ENCODE measurements around the gene GTF3A.
A peak's percentile ranks its signal among the peaks of the same experiment; 100 is the strongest.

The GTF3A gene

DNA sequence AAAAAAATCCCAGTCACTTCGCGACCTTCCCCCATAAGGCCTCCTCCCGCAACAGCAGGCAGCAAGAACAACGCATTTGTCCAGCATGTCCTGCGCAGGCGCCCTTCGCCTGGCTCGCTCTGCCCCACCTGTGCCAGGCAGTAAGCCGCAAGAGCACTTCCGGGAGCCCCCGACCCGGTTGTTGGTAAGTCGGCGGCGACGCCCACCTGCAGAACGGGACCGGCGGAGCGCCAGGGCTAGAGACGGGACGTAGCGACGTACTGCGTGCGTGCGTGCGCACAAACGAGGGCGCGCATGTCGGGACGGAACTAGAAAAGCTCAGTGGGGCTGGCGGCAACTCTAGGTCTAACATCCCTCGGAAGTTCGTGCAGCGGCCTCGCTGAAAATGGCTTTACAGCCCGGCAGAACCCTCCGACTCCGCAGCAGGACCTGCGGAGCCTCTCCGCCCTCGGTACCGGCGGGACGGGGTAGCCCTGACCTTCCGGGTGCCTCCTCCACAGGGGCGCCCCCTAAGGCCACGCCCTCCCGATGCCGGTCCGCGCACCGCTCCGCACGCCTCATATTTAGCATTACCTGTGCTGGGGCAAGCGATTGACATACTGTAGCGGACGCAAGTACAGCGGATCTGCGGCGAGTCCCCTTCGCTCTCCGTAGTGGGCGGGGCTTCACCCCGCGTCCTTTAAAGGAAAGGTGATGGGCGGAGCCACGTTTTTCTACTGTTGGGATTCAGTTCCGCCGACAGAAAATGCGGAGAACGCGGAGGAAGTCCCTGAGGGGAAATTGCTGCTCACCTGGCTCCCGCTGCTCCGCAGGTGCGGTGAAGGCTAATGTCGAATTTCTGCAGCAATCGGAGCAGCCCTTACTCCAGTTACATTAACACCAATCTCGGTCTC is 25.8 kb downstream of the GTF3A start, which contains the start of gene MTIF3:
MTIF3 (minus strand) TSS at position 629 of the 893 bp plus-strand sequence. CDS start 10,116 bp downstream, outside the sequence.
- DNase-seq = peak; percentile 96

DNA sequence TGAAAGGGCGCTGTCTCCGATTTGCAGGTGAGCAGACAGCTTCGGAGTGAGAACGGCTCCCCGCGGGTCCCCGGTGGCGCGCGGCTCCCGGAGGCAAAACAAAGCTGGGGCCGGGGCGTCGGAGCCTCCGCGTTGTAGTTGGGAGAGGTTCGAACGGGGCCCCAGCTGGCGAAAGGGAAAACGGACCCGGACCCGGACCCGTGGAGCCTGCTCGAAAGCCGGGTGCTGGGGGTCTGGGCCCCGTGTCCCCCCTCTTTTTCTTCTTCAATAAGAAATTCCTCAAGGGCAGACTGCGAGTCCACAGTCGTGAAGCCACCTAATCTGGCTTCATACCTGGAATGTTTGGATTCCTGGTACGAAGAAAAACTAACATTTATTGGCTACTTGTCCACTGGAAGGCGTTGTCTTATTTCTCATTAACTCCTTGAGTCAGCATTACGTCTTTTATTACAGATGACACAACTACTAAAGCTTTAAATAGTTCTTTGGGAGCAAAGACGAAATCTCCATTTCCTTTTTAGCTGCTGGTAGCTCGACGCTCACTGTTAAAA is 26.6 kb downstream of the GTF3A start:
- DNase-seq = peak; percentile 40

DNA sequence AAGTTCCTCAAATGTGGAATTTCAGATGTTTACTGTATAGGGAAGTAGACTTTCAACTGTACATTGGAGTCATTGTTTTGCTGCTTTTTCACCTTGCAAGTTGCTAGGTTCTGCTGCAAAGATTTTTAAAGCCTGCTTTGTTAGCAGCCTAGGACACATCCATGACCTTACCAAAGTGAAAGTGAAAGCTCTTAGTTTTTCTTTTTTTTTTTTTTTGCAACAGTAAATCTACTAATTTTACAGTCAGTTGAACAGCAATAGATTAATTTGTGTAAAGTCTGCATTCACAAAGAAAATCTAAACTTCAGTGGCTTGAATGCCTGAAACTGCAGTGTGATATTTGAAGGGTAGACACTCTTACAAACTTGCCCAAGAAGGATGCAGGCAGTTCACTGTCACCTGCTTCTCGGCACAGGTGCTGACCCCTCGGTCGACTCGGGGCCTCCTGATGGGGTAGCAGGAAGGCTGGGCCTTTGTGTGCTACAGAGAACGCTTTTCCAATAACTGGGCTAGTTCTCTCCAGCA is 31.0 kb downstream of the GTF3A start:
- DNase-seq = peak; percentile 19

DNA sequence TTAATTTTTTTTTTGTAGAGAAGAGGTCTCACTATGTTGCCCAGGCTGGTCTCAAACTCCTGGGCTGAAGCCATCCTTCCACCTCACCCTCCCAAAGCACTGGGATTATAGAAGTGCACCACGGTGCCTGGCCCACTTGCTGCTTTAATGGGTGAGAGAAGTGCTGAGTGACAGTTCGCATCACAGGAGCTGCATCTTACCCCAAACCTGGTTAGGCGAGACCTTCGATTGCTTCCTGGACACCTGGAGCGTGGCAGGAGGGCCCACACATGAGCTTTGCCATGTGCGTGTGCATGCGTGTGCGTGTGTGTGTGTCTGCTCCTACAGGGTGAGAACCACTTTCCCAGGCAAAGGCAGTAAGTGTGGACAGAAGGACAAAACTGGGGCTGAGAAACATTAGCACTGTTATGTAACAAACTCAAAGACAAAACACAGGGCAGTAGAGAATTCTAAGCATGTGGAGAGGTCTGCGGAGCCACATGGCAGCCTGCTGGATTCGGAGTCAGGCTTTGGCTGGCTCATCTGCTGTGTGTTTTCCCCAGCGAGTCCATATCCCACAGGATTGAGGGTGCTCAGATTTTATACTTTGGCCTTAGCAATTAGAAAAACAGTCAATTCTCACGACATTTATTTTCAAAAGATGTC is 37.6 kb downstream of the GTF3A start:
- DNase-seq = no peak

DNA sequence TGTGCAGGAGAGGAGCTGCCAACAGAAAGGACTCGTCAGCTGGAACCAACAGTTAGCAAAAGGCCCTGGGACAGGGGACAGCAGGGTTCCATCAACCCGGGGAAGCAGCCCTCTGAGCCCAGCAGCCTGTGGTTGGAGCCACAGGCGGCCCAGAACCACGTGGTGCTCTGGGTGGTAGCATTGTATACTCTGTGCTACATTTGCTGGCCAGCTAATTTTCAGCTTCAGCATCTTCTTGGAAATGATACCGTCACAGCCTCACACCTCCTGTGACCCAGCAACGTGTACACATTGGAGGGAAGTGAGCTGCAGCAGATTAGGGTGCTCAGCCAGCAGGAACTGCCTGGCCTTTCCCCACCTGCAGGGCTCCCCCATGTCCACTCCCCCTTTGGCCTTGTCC is 39.1 kb downstream of the GTF3A start:
- no peak for DNase-seq

DNA sequence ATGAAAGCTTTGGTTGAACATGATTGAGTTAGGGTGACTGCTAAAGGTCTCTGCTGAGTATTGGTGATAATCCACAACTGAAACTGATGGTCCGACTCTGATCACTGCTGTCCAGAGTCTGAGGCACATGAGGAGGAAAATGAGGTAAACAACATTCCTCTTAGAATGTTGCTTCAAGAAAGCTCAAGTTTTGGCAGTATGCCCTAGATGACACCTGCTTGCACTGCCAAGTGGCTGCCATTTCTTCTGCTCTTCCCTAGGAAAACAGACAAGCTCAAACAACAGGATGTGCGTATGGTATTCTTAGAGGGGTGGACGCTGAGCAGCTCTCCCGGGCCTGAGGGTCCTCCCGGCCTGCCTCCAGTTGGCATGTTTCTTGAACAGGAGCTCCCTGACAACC is 41.2 kb downstream of the GTF3A start:
- DNase-seq = no peak

DNA sequence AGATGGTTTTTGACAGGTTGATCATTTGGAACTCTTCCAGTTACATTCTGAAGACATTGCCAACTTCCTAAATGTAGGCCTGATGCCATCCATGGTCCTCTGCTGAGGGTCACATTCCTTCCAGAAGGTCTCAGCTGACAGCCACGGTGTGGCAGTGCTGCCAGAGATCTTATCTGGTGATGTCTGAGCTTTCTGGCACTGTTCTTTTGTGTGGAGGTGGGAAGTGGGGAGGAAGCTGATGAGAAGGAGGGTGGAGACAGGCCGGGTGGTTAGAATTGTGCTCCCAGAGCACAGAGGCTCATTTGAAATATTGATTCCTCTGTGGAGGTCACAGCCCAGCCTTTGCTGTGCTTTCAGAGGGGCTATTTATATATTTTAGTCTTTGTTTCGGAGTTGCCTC is 42.1 kb downstream of the GTF3A start:
- DNase-seq = no peak

DNA sequence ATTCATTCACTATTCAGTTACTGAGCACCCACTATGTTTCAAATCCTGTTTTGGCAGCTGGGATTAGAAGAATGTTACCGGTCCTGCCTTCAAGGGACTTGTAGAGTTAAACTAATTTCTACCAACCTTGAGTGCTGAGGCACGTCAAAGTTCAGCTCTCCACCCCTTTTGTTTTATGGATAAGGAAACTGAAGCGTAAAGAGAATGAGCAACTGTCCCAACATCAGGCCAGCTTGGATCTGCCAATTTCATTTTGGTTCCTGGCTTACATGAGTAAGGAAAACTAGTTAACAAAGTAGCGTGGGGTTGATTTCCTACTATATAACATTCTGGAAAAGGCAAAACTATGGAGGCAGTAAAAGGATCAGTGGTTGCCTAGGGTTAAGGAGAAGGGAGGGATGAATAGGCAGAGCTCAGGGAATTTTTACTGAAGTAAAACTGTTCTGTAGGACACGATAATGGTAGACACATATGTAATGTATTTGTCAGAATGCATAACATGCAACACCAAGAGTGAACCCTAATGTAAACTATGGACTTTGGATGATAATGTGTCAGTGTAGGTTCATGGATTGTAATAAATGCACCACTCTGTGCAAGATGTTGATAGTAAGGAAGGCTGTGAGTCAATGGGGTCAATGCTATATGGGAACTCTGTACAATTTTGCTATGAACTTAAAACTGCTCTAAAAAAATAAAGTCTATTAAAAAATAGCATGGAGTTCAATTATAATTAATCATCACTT is 45.8 kb downstream of the GTF3A start:
- no peak for DNase-seq

DNA sequence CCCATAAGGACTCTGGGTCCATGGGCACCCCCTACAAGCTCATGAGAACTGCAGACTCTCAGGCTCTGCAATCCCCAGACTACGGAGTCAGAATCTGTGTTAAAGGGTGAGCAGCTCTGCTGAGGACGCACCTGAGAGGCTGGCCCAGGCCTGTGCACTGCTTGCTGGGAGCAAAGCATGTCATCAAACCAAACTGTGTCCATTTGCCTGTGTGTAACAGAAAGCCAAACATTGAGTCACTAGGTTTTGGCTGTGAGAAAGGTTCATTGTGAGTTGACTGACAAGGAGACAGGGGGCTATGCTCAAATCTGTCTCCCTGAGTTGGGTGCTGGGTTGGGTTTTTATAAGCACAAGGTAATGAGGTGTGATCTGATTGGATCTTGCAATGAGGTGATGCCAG is 48.0 kb downstream of the GTF3A start:
- DNase-seq = no peak

DNA sequence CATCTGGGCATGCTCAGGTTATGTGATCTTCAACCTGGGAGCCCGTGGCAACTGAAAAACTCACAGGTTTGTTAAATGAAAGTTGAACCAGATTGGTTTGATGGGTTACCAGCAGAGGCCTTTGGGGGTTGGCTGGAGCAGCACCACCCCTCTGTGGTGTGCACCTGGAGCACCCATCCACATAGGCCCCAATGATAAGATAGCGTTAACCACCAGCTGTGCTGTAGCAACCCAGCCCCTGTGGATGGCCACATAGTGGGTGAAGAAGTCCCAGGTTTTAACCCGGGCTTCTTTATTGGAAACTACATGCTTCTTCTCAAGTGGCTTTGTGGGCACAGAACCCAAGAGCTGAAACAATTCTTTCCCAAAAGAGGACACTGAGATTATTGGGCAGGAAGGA is 48.5 kb downstream of the GTF3A start:
- DNase-seq = no peak

DNA sequence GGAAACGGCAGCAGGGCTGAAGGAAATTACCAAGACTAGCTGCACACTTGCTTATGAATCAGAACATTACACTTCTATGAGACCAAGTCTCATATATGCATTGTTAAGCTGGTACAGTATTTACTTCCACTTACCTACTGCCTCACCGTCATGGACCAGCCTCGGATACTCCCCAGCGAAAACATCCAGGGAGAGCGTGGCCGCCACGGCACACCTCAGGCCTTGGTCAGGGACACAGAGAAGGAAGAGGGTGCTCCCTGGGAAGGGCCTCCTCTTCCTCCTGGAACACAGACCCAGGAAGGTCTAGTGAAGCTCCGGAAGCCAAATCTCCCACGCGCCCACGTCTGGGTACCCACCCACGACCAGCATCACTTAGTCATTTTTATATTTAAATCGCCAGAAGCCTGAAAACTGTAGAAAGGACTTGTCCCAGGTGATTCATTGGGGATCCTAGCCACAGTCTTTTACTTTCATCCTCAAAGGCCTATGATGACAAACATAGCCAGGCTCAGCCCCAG is 50.4 kb downstream of the GTF3A start:
- DNase-seq = no peak

DNA sequence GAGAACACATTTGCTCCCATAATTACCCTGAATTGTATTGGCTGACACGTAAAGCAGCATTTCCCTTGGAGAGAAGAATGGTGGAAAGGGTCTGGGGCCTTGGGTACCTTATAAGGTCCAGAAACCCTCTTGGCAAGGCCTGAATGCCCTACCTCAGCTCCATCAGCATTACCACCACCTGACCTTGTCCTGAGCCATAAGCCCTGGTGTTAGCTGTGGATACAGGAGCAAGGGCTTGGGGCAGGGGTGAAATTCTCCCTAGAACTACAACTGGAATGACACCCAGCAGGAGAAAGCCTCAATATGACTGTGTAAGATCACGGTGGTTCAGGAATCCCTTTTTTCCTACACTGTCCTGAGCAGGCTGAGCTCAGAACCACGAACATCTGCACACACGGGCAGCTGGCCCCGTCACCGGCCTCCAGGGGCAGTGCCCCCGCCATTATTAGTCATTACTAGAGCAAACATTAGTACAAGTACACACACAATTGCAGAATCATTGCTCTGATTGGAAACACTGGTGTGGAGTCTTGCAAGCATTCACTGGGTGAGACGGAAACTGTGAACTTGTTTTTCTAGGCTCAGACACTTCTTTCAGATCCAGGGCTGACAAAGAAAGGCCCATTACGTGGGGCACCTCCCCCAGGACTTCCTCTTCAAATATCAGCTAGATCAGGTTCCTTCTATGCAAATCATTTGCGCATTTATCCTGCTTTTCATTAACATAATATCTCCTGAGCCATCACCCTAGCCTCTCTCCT is 52.7 kb downstream of the GTF3A start:
- DNase-seq = peak; percentile 20

DNA sequence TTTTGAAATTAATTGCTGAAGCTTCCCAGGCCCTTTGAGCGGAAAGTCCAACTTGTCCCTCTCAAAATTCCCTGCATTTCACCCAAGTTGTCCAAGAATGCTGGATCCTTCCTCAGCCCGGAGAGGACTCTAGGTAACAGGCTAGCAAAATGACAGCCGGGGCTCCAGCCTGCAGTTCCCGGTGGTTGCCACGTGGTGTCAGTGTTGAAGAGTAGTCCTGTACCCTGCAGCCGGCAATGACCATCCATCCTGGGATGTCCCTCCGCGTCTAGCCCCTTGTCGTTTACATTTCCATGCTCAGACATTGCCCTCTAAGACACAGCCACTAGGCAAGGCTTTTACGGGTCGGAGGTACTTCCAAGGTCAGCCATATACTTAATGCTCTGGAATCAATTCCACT is 57.3 kb downstream of the GTF3A start:
- peak; percentile 21 for DNase-seq

DNA sequence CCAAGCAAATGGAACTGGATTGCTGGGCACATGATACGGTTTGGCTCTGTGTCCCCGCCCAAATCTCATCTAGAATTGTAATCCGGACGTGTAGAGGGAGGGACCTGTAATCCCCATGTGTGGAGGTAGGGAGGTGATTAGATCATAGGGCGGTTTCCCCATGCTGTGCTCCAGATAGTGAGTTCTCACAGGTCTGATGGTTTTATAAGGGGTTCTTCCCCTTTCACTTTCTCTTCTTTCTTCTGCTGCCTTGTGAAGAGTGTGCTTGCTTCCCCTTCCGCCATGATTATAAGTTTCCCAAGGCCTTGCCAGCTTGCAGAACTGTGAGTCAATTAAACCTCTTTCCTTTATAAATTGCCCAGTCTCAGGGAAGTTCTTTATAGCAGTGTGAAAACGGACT is 58.6 kb downstream of the GTF3A start:
- DNase-seq = no peak

DNA sequence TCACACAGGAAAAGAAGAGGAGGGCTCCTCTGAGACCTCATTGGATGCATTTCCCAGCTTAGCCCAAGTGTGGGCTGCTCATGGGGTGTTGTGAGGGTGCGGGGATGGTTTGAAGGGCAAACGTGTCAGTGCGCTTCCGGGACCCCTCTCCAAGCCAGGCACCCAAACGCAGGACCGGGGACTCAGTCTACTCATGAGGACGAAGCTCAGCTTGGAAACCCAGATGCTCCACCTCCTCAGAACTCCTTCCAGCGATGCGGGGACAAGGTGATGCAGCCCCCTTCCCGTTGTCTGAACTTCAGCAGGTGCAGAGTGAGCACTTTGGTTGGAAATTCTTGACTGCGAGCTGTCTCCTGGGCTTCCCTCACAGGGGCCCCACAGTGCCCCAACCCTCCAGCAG is 59.0 kb downstream of the GTF3A start:
- DNase-seq = no peak

Data from activated naive CD4-positive, alpha-beta T cell treated with Interleukin-2 at 50 U/mL for 16 hours (primary cell).